Gastrocnemius medialis (tissue), 4 donors: ENCODE results near the gene KCNAB1.

Experiments used
- POLR2A ChIP-seq, 2 donors: fragments of 450-650 bp; IDR thresholded peaks; one replicate each; pipeline ENCODE4 v1.6.1; 2017; ENCODE audit warnings: antibody characterized with exemption in 2 of 2, mild to moderate bottlenecking in 2 of 2, moderate library complexity in 2 of 2
- TF ChIP-seq, protein P1 (sequence below), 5 experiments: fragments of 450-650 bp in 3 of 5; fragments of 200-600 bp in 2 of 5; sonication (generic) in 2 of 5; IDR thresholded peaks in 4 of 5; conservative IDR thresholded peaks in 1 of 5; 1 replicate in 4 of 5; 2 replicates in 1 of 5; pipeline ENCODE4 v1.5.1; 2016 to 2019; ENCODE audit warnings: antibody characterized with exemption in 5 of 5, mild to moderate bottlenecking in 3 of 5, moderate library complexity in 3 of 5

DNA sequence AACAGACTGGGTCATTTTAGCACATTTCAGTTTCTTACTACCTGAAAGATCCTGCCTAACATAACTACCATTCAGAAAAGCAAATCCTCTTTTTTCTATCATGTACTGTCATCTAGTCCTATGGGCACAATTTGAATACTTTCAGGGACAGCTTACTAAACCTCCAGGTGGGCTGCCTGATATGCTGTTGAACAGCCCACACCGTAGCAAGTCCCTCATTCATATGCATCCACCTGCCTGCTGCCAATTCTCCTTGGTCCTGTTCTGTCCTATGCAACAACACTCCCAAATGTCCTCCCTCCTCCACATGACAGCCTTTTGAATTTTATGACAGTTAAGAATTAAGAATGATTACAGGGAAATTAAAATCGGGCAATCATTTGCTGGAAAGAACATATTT, 137.9 kb downstream of the KCNAB1 start:
- TF ChIP-seq POLR2A (IDR thresholded peaks at IDR 0.05), result no peak
- TF ChIP-seq, protein P1, sequence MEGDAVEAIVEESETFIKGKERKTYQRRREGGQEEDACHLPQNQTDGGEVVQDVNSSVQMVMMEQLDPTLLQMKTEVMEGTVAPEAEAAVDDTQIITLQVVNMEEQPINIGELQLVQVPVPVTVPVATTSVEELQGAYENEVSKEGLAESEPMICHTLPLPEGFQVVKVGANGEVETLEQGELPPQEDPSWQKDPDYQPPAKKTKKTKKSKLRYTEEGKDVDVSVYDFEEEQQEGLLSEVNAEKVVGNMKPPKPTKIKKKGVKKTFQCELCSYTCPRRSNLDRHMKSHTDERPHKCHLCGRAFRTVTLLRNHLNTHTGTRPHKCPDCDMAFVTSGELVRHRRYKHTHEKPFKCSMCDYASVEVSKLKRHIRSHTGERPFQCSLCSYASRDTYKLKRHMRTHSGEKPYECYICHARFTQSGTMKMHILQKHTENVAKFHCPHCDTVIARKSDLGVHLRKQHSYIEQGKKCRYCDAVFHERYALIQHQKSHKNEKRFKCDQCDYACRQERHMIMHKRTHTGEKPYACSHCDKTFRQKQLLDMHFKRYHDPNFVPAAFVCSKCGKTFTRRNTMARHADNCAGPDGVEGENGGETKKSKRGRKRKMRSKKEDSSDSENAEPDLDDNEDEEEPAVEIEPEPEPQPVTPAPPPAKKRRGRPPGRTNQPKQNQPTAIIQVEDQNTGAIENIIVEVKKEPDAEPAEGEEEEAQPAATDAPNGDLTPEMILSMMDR (IDR thresholded peaks at IDR 0.05 in 4 of 5, conservative IDR thresholded peaks at IDR 0.05 in 1 of 5), result no peak
